HEK293 (cell line): Measurements from ENCODE around the gene FADD.
A peak's percentile ranks its signal among the peaks of the same experiment; 100 is the strongest.

ENCODE experiments used
- GFI1B ChIP-seq: fragments of 450-650 bp; formaldehyde crosslinking; IDR thresholded peaks from 2 replicates; pipeline ENCODE4 v1.5.1; 2016; ENCODE audit warnings: missing biosample characterization, missing genetic modification characterization
- GLIS1 ChIP-seq: fragments of 450-650 bp; formaldehyde crosslinking; IDR thresholded peaks from 2 replicates; pipeline ENCODE4 v1.5.1; 2016; ENCODE audit warnings: missing biosample characterization, missing genetic modification characterization
- KLF1 ChIP-seq: fragments of 450-650 bp; formaldehyde crosslinking; IDR thresholded peaks from 2 replicates; pipeline ENCODE4 v1.5.1; 2016; ENCODE audit warnings: missing biosample characterization, missing genetic modification characterization
- KLF7 ChIP-seq: fragments of 450-650 bp; formaldehyde crosslinking; IDR thresholded peaks from 2 replicates; pipeline ENCODE4 v1.5.1; 2016; ENCODE audit warnings: missing biosample characterization, missing genetic modification characterization, borderline replicate concordance
- OSR2 ChIP-seq: fragments of 450-650 bp; formaldehyde crosslinking; IDR thresholded peaks from 2 replicates; pipeline ENCODE4 v1.5.1; 2016; ENCODE audit warnings: missing biosample characterization, missing genetic modification characterization
- SCRT2 ChIP-seq: fragments of 450-650 bp; formaldehyde crosslinking; IDR thresholded peaks from 2 replicates; pipeline ENCODE4 v1.5.1; 2016; ENCODE audit warnings: missing biosample characterization, missing genetic modification characterization
- TRIM28 ChIP-seq: IDR thresholded peaks from 2 replicates; pipeline ENCODE4 v1.6.1; 2011; ENCODE audit warnings: low read length, control low read depth, borderline replicate concordance
- YY1 ChIP-seq: fragments of 450-650 bp; formaldehyde crosslinking; IDR thresholded peaks from 2 replicates; pipeline ENCODE4 v1.5.1; 2018; ENCODE audit warnings: missing biosample characterization, missing genetic modification characterization
- ZIC2 ChIP-seq: fragments of 450-650 bp; formaldehyde crosslinking; IDR thresholded peaks from 2 replicates; pipeline ENCODE4 v1.5.1; 2016; ENCODE audit warnings: missing biosample characterization, missing genetic modification characterization
- ZNF132 ChIP-seq: fragments of 450-650 bp; formaldehyde crosslinking; IDR thresholded peaks from 2 replicates; pipeline ENCODE4 v1.5.1; 2017; ENCODE audit warnings: missing biosample characterization, missing genetic modification characterization, borderline replicate concordance
- ZNF146 ChIP-seq: fragments of 450-650 bp; formaldehyde crosslinking; IDR thresholded peaks from 2 replicates; pipeline ENCODE4 v1.5.1; 2016; ENCODE audit warnings: missing biosample characterization, missing genetic modification characterization
- ZNF16 ChIP-seq: fragments of 450-650 bp; formaldehyde crosslinking; IDR thresholded peaks from 2 replicates; pipeline ENCODE4 v1.5.1; 2016; ENCODE audit warnings: low read depth, missing biosample characterization, missing genetic modification characterization
- ZNF184 ChIP-seq: fragments of 450-650 bp; IDR thresholded peaks from 2 replicates; pipeline ENCODE4 v1.5.1; 2018; ENCODE audit warnings: missing biosample characterization, mild to moderate bottlenecking, missing genetic modification characterization
- ZNF292 ChIP-seq: fragments of 450-650 bp; formaldehyde crosslinking; IDR thresholded peaks from 2 replicates; pipeline ENCODE4 v1.5.1; 2016; ENCODE audit warnings: low read depth, missing biosample characterization, missing genetic modification characterization, borderline replicate concordance
- ZNF394 ChIP-seq: fragments of 450-650 bp; formaldehyde crosslinking; IDR thresholded peaks from 2 replicates; pipeline ENCODE4 v1.5.1; 2016; ENCODE audit warnings: missing biosample characterization, missing genetic modification characterization, mild to moderate bottlenecking, moderate library complexity, borderline replicate concordance
- ZNF416 ChIP-seq: fragments of 450-650 bp; formaldehyde crosslinking; IDR thresholded peaks from 2 replicates; pipeline ENCODE4 v1.5.1; 2016; ENCODE audit warnings: missing biosample characterization, missing genetic modification characterization
- ZNF600 ChIP-seq: fragments of 450-650 bp; formaldehyde crosslinking; IDR thresholded peaks from 2 replicates; pipeline ENCODE4 v1.5.1; 2016; ENCODE audit warnings: missing biosample characterization, missing genetic modification characterization
- ZNF623 ChIP-seq: fragments of 450-650 bp; formaldehyde crosslinking; IDR thresholded peaks from 2 replicates; pipeline ENCODE4 v1.5.1; 2016; ENCODE audit warnings: missing biosample characterization, missing genetic modification characterization
- ZNF768 ChIP-seq: fragments of 450-650 bp; formaldehyde crosslinking; IDR thresholded peaks from 2 replicates; pipeline ENCODE4 v1.5.1; 2018; ENCODE audit warnings: missing biosample characterization, mild to moderate bottlenecking, missing genetic modification characterization
- ZSCAN16 ChIP-seq: fragments of 450-650 bp; formaldehyde crosslinking; IDR thresholded peaks from 2 replicates; pipeline ENCODE4 v1.5.1; 2016; ENCODE audit warnings: missing biosample characterization, missing genetic modification characterization
- TF ChIP-seq, protein P1 (sequence below): fragments of 450-650 bp; IDR thresholded peaks from 2 replicates; pipeline ENCODE4 v1.5.1; 2018; ENCODE audit warnings: missing biosample characterization, mild to moderate bottlenecking, missing genetic modification characterization
- TF ChIP-seq, protein P2 (sequence below): fragments of 450-650 bp; formaldehyde crosslinking; IDR thresholded peaks from 2 replicates; pipeline ENCODE4 v1.5.1; 2016; ENCODE audit warnings: missing biosample characterization, missing genetic modification characterization
- TF ChIP-seq, protein P3 (sequence below): fragments of 450-650 bp; formaldehyde crosslinking; IDR thresholded peaks from 2 replicates; pipeline ENCODE4 v1.5.1; 2016; ENCODE audit warnings: missing biosample characterization, missing genetic modification characterization
- TF ChIP-seq, protein P4 (sequence below): IDR thresholded peaks from 2 replicates; pipeline ENCODE4 v1.6.1; 2011; ENCODE audit warnings: mild to moderate bottlenecking, low read depth, low read length, borderline replicate concordance
- TF ChIP-seq, protein P5 (sequence below): fragments of 450-650 bp; formaldehyde crosslinking; conservative IDR thresholded peaks from 2 replicates; pipeline ENCODE4 v1.5.1; 2016; ENCODE audit warnings: low read depth, missing biosample characterization, missing genetic modification characterization
- TF ChIP-seq, protein P6 (sequence below): fragments of 450-650 bp; formaldehyde crosslinking; IDR thresholded peaks from 2 replicates; pipeline ENCODE4 v1.5.1; 2017; ENCODE audit warnings: missing biosample characterization, missing genetic modification characterization

FADD gene

DNA sequence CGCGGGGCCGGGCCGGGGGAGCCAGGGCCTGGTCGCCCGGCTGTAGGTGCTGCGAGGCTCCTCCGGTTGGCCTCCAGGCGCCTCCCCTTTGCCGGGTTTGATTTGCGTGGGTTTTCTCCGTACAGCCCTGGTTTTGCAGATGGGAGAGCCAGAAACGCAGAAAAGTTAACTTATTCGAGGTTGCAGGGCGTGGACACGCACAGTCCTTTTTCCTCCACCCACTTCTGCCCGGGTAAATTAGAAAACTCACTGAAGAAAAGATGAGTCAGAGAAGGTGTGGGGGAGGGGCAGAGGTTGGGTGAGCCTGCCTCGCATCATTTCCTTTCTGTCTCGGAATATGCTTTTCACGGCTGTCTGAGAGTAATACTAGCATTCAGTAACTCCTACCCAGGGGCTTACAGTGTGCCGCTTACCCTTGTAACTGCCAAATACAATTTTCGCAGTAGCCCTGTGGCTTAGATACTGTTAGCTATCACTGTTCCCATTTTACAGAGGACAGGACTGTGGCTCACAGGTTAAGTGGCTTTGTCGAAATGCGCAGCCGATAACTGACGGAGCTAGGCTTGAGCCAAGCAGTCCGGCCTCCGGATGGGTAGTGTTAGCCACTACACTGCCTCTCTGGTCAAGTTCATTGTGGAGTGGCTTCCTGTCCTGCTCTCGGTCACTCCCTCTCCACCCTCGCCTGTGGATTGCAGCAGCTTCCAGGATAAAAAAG is 812 bp downstream of the FADD start (continued):
- TF ChIP-seq ZNF394 (no peak), SCRT2 (no peak), TRIM28 (no peak), KLF1 (tag by site-specific recombination) (0 out of 2 replicates have a peak, but pooled peaks have one; percentile 12), ZNF292 (tag by site-specific recombination) (no peak), ZNF623 (tag by site-specific recombination) (no peak), ZNF184 (tag by site-specific recombination) (no peak), OSR2 (tag by site-specific recombination) (no peak), YY1 (tag by site-specific recombination) (no peak), ZNF768 (tag by site-specific recombination) (no peak), ZNF16 (tag by site-specific recombination) (no peak), GLIS1 (no peak), ZSCAN16 (tag by site-specific recombination) (peak; percentile 63; the same call in 1 of the 2 replicates), ZNF600 (tag by site-specific recombination) (peak; percentile 80), ZNF132 (tag by site-specific recombination) (no peak), ZIC2 (tag by site-specific recombination) (no peak), ZNF416 (no peak), GFI1B (tag by site-specific recombination) (no peak), ZNF146 (tag by site-specific recombination) (no peak), KLF7 (tag by site-specific recombination) (no peak)
- TF ChIP-seq, protein P1, sequence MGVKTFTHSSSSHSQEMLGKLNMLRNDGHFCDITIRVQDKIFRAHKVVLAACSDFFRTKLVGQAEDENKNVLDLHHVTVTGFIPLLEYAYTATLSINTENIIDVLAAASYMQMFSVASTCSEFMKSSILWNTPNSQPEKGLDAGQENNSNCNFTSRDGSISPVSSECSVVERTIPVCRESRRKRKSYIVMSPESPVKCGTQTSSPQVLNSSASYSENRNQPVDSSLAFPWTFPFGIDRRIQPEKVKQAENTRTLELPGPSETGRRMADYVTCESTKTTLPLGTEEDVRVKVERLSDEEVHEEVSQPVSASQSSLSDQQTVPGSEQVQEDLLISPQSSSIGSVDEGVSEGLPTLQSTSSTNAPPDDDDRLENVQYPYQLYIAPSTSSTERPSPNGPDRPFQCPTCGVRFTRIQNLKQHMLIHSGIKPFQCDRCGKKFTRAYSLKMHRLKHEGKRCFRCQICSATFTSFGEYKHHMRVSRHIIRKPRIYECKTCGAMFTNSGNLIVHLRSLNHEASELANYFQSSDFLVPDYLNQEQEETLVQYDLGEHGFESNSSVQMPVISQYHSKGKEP (tag by site-specific recombination): no peak
- TF ChIP-seq, protein P2, sequence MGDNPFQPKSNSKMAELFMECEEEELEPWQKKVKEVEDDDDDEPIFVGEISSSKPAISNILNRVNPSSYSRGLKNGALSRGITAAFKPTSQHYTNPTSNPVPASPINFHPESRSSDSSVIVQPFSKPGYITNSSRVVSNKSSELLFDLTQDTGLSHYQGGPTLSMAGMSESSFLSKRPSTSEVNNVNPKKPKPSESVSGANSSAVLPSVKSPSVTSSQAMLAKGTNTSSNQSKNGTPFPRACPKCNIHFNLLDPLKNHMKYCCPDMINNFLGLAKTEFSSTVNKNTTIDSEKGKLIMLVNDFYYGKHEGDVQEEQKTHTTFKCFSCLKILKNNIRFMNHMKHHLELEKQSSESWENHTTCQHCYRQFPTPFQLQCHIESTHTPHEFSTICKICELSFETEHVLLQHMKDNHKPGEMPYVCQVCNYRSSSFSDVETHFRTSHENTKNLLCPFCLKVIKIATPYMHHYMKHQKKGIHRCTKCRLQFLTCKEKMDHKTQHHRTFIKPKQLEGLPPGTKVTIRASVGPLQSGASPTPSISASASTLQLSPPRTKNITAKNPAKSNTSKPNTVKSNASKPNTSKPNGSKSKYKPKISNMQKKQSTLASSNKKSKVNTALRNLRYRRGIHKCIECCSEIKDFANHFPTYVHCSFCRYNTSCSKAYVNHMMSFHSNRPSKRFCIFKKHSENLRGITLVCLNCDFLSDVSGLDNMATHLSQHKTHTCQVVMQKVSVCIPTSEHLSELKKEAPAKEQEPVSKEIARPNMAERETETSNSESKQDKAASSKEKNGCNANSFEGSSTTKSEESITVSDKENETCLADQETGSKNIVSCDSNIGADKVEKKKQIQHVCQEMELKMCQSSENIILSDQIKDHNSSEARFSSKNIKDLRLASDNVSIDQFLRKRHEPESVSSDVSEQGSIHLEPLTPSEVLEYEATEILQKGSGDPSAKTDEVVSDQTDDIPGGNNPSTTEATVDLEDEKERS (tag by site-specific recombination): no peak
- TF ChIP-seq, protein P3, sequence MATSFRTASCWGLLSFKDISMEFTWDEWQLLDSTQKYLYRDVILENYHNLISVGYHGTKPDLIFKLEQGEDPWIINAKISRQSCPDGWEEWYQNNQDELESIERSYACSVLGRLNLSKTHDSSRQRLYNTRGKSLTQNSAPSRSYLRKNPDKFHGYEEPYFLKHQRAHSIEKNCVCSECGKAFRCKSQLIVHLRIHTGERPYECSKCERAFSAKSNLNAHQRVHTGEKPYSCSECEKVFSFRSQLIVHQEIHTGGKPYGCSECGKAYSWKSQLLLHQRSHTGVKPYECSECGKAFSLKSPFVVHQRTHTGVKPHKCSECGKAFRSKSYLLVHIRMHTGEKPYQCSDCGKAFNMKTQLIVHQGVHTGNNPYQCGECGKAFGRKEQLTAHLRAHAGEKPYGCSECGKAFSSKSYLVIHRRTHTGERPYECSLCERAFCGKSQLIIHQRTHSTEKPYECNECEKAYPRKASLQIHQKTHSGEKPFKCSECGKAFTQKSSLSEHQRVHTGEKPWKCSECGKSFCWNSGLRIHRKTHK (tag by site-specific recombination): no peak
- TF ChIP-seq, protein P4, sequence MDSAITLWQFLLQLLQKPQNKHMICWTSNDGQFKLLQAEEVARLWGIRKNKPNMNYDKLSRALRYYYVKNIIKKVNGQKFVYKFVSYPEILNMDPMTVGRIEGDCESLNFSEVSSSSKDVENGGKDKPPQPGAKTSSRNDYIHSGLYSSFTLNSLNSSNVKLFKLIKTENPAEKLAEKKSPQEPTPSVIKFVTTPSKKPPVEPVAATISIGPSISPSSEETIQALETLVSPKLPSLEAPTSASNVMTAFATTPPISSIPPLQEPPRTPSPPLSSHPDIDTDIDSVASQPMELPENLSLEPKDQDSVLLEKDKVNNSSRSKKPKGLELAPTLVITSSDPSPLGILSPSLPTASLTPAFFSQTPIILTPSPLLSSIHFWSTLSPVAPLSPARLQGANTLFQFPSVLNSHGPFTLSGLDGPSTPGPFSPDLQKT: no peak
- TF ChIP-seq, protein P5, sequence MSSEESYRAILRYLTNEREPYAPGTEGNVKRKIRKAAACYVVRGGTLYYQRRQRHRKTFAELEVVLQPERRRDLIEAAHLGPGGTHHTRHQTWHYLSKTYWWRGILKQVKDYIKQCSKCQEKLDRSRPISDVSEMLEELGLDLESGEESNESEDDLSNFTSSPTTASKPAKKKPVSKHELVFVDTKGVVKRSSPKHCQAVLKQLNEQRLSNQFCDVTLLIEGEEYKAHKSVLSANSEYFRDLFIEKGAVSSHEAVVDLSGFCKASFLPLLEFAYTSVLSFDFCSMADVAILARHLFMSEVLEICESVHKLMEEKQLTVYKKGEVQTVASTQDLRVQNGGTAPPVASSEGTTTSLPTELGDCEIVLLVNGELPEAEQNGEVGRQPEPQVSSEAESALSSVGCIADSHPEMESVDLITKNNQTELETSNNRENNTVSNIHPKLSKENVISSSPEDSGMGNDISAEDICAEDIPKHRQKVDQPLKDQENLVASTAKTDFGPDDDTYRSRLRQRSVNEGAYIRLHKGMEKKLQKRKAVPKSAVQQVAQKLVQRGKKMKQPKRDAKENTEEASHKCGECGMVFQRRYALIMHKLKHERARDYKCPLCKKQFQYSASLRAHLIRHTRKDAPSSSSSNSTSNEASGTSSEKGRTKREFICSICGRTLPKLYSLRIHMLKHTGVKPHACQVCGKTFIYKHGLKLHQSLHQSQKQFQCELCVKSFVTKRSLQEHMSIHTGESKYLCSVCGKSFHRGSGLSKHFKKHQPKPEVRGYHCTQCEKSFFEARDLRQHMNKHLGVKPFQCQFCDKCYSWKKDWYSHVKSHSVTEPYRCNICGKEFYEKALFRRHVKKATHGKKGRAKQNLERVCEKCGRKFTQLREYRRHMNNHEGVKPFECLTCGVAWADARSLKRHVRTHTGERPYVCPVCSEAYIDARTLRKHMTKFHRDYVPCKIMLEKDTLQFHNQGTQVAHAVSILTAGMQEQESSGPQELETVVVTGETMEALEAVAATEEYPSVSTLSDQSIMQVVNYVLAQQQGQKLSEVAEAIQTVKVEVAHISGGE (tag by site-specific recombination): no peak
- TF ChIP-seq, protein P6, sequence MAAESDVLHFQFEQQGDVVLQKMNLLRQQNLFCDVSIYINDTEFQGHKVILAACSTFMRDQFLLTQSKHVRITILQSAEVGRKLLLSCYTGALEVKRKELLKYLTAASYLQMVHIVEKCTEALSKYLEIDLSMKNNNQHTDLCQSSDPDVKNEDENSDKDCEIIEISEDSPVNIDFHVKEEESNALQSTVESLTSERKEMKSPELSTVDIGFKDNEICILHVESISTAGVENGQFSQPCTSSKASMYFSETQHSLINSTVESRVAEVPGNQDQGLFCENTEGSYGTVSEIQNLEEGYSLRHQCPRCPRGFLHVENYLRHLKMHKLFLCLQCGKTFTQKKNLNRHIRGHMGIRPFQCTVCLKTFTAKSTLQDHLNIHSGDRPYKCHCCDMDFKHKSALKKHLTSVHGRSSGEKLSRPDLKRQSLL (tag by site-specific recombination): no peak
- TF ChIP-seq, all 188 proteins: peak for 16
